GM18870 (cell line): Measurements from ENCODE around the gene B9D2.
"Not testable (repeated sequence)": the region's sequence is repeated elsewhere in the genome, so short reads cannot be mapped to it uniquely, and the experiment has no call there.

Experiments used
- ATAC-seq: cut with Tn5 transposase; IDR thresholded peaks from one replicate; pipeline ENCODE4 v1.9.1; 2021; ENCODE audit warnings: moderate library complexity; ENCODE audit not compliant: unreplicated experiment

The B9D2 gene

DNA sequence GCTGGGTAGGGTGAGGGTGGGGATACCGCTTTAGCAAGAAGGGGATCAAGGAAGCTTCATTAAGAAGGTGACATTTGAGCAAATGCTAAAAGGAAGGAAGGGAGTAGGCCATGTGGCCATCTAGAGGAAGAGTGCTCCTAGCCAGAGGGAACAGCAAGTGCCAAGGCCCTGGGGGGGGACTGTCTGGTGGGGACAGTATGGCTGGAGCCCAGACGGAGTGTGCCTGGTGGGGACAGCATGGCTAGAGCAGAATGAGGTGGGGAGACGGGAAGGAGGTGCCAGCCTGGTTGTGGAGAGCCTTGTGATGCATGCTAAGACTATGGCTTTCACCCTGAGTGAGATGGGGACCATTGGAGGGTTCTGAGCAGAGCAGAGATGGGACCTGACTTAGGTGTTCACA lies 8.1 kb downstream of the B9D2 start:
- no peak for ATAC-seq

DNA sequence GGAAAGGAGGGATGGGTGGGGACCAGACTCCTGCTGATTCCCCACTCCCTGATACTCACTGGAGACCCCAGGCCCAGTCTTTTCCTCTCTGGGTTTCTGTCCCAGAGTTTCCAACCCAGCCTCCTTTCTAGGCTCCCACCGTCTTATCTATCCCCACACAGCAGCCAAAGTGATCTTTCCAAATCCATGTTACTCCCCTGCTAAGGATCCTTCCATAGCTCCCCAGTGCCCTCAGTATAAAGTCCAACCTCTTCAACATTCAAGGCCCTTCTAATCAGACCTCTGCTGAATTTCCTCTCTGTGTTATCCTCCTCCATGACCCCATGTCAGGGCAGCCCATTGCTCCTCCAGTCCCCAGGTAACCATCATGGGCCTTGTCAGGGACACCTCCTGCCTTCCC lies 8.9 kb downstream of the B9D2 start:
- no peak for ATAC-seq

DNA sequence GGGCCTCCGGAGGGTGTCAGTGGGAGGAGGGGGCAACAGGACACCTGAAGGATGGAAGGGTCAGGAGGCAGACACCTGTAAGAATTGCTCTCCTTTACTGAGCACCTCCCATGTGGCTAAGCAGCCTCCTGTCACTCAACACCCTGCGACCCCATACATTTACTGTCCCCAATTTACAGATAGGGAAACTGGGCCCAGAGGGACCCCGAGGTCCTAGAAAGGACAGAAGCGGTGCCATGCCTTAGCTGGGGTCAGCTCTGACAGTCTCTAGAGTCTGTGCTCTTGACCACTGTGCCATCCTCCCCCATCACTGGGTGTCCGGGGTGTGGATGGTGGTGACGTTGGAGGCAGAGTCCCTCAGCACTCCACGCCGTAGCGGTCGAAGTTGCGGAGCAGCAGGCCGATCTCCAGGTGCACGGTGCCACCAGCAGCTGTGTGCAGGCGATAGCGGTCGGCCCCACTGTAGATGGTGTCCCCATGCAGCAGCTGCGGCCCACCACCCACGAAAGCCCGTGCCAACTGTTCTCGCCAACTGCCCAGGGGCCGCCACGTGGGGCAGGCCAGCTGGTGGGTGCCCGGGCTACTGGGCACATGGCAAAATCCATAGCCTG lies 9.5 kb downstream of the B9D2 start:
- no peak for ATAC-seq

DNA sequence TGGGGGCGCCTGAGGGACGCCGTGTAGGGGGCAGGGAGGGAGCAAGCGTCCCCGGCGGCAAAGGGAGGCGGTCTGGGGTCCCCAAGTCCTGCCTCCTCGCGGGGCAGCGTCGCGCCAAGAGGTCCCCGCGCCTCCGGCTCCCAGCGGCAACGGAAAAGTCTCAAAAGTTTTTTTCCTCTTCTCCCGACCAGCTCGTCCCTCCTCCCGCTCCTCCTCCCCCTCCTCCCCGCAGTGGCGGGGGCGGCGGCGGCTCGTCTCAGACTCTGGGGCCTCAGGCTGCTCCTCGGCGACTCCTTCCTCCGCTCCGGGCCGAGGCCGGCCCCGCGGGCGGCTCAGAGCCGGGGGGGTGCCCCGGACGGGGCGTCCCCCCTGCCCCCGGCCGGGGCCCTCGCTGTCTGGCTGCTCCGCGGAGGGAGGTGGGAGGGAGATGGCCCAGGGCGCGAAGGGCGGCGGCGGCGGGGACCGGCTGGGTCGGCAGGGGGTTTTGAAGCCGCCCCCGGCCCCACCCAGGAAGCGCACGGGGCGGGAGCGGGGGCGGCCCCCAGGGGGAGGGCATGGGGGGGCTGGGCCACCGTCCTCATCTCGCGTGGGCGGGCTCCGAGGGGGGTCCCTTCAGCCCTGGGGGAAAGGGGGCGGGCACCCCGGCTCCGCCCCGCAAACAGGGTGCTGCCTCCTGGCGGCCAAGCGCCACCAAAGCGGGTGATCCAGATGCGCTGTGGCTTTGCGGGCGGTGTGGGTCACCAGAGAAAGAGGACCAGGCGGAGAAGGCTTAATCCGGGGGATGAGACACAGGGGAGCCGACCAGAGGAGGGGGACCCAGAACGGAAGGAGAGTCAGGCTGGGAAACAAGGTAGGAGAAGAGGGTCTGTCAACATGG lies 10.2 kb downstream of the B9D2 start, which contains the start of gene TGFB1:
Gene TGFB1 (minus strand): TSS at position 457 of the 877 bp plus-strand sequence. CDS start 878 bp downstream, outside the sequence.
- no peak for ATAC-seq

DNA sequence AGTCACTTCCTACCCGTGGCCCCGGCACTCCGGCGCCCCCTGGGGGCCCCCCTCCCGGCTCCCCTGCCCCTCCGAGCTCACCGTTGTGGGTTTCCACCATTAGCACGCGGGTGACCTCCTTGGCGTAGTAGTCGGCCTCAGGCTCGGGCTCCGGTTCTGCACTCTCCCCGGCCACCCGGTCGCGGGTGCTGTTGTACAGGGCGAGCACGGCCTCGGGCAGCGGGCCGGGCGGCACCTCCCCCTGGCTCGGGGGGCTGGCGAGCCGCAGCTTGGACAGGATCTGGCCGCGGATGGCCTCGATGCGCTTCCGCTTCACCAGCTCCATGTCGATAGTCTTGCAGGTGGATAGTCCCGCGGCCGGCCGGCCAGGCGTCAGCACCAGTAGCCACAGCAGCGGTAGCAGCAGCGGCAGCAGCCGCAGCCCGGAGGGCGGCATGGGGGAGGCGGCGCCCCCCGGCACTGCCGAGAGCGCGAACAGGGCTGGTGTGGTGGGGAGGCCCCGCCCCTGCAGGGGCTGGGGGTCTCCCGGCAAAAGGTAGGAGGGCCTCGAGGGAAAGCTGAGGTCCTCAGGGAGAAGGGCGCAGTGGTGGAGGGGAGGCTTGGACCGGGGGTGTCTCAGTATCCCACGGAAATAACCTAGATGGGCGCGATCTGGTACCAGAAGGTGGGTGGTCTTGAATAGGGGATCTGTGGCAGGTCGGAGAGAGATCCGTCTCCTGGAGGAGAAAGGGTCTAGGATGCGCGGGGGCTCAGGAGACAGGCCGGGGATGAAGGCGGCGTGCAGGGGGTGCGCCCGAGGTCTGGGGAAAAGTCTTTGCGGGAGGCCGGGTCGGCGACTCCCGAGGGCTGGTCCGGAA lies 11.1 kb downstream of the B9D2 start:
- no peak for ATAC-seq

DNA sequence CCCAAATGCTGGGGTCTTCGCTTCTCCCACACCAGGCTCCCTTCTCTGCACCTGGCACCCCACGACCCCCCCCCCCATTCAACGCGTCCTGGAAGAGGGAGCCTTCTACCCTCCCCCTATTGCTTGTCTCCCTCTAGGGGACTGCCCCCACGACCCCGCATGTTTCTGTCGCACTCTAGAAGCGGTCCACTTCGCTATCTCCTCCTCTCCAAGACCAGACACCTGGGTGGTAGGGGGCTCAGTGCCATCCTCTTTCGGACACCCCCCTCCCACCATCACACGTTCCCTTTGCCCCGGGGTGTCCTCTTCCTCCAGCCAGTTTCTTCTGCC lies 11.7 kb downstream of the B9D2 start:
- ATAC-seq, result no peak

DNA sequence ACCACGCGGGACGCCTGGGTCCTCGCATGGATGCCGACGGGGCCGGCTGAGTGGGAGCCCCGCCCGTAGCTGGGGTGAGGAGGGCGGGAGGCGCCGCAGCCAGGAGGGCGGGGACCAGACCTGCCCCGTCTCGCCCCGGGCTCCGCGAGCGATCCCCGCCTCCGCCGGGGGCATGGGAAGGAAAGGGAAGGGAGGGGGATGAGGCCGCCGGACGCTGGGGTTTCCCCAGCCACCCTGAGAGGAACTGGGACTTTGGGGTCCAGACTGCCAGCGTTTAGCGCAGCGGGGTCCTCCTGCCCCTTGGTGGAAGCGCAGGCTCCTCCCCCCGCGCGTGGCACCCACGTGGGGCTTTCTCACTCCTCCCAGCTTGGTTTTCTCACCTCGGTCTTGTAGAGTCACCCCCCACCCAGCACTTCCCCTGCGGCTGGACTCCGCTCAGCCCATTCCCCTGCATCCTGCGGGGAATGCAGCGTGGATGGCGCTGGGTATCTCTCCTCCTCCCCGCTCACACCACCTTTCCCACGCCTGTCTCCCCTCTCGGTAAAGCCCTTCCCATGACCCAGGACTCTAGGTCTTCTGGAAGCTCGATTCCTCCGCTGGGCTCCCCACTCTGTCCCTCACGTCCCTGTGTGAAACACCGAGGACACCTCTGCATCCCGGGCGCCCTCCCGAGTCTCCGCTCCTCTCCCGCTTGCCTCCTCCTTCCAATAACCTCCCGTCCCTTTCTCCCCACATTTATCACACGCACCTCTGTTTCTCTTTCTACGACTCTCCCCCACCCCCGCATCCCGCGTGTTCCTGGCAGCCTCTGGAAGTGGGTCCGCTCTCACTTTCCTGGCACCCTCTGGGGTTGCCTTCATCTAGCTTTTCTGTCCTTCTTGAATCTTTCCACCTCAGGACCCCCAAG lies 12.4 kb downstream of the B9D2 start:
- ATAC-seq, result peak; percentile 38

DNA sequence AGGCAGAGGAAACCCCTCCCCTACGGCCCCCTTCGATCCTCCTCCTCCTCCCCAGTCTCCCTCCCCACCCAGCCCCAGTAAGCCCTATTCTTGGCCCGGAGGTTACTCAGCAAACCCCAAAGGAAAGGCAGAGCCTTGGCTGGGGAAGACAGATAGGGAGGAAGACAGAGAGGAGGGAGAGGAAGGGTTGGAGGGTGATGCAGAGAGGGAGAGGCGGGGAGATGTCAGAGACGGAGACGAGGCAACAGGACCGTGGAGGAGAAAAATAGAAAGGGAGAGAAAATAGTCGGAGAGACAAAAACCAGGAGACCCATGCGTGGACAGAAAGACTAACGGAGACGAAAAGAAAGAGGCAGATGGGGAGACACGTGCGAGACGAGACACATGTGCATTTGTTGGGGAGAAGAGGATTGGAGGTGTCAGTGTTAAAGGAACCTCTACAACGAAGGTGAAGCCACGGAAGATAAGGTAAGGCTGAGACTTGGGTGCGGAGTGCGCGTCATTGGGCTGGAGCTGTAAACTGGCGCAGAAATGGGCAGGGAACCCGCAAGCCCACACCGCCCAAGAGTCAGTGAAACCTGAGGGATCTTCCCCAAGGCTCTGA lies 13.1 kb downstream of the B9D2 start:
- ATAC-seq, result no peak

DNA sequence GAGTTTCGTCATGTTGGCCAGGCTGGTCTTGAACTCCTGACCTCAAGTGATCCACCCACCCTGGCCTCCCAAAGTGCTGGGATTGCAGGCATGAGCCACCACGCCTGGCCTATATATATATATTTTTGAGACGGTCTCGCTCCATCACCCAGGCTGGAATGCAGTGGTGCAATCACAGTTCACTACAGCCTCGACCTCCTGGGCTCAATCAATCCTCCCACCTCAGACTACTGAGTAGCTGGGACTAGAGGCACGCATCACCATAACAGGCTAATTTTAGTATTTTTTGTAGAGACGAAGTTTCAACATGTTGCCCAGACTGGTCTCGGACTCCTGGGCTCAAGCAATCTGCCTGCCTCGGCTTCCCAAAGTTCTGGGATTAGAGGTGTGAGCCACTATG lies 17.0 kb downstream of the B9D2 start:
- not testable (repeated sequence) for ATAC-seq

DNA sequence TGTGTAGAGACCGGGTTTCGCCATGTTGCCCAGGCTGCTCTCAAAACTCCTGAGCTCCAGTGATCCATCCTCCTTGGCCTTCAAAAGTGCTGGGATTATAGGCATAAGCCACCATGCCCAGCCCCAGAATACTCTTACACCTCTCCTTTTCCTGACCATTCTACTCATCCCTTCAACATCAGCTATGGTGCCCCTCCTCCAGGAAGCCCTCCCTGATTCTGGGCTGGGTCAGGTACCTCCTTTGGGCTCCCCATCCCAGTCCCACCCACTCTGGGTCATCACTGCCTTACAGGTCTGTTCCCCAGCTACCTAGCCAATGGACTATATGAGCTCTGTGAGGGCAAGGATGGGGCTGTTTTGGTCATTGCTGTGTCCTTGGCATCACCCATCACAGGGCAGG lies 19.8 kb downstream of the B9D2 start:
- no peak for ATAC-seq

DNA sequence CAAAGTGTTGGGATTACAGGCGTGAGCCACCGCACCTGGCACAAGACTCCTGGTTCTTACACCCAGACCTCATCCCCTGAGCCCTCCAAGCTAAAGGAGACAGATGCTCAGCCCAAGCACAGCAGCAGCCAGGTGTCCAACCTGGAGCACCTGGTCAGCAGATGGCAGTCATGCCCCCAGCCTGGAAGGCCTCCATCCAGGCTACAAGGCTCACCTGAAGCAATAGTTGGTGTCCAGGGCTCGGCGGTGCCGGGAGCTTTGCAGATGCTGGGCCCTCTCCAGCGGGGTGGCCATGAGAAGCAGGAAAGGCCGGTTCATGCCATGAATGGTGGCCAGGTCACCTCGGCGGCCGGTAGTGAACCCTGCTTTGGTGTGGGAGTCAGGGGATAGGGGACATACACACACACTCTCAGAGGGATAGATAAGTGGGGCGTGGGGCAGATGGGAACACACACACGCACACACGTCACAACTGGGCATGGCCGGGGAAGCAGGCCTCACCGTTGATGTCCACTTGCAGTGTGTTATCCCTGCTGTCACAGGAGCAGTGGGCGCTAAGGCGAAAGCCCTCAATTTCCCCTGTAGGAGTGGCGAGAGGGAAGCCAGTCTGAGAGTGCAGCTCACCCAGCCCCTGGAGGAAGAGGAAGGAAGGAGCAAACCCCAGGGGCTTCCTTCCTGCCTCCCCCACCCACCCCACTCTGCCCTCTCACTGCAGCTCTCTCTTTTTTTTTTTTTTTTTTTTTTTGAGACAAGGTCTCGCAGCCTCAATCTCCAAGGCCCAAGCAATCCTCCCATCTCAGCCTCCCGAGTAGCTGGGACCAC lies 22.1 kb downstream of the B9D2 start:
- ATAC-seq, result no peak

DNA sequence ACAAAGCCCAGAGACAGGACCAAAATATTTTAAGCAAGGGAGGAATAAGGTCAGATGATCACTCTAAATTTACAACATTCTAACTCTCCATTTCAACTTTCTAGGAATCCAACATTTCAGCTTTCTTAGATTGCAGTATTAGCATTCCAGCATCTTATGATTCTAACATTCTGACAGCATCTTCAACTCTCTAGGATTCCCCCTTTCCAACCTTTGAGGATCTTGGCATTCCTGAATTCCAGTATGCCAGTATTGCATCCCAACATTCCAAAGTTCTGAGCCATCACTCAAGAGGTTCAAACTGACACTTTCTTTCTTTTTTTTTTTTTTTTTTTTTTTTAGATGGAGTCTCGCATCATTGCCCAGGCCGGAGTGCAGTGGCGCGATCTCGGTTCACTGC lies 24.0 kb downstream of the B9D2 start:
- no peak for ATAC-seq

DNA sequence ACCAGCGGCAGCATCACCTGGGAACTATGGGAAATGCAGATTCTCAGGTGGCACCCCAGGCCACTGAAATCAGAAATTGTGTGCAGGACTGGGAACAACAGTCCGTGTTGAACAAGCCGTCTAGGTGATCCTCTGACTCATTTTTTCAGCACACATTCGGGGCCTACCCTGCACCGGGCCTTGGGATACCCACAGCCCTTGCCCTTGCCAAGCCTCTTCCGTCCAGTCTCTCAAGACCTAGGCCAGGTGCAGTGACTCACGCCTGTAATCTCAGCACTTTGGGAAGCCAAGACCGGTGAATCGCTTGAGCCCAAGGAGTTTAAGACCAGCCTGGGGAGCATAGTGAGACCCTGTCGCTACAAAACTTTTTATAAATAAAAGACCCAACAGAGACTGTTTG lies 28.5 kb downstream of the B9D2 start:
- no peak for ATAC-seq

DNA sequence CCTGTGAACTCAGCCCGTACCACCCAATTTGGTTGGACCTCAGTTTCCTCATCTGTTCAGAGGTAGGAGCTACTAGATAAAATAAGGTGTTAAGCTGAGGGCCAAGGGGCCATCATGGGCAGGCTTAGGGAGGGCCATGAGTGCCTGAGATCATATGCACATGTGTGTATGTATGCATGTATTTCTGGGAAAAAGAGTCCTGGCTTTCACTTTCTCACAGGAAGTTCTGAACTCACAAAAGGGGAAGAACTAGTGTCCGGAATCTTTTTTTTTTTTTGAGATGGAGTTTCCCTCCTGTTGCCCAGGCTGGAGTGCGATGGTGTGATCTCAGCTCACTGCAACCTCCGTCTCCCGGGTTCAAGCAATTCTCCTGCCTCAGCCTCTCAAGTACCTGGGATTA lies 29.2 kb downstream of the B9D2 start:
- no peak for ATAC-seq

DNA sequence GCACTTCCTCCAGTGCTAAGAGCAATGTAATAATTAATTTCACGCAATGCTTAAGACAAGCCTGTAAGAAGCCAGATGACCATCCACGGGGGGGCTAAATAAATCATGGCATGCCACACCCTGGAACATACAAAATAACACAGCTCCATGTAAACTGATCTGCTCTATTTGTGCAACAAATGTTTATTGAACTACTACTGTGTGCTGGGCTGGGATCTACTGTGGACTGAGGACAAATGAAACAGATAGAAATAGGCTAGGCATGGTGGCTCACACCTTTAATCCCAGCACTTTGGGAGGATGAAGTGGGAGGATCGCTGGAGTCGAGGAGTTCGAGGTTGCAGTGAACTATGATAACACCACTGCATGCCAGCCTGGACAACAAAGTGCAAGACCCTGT lies 31.5 kb downstream of the B9D2 start:
- ATAC-seq, result no peak

DNA sequence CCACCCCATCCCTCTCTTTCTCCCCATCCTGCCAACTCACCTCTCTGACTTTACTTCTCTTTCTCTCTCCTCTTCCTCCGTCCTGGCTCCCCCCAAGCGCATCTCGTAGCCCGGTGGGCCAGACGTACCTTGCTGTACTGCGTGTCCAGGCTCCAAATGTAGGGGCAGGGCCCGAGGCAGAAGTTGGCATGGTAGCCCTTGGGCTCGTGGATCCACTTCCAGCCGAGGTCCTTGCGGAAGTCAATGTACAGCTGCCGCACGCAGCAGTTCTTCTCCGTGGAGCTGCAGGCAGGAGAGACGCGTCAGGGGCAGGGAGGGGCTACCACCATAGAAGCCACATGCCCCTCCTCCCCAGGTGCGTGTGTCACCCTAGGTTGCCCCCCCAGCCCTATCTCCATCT lies 31.9 kb downstream of the B9D2 start:
- ATAC-seq, result no peak

DNA sequence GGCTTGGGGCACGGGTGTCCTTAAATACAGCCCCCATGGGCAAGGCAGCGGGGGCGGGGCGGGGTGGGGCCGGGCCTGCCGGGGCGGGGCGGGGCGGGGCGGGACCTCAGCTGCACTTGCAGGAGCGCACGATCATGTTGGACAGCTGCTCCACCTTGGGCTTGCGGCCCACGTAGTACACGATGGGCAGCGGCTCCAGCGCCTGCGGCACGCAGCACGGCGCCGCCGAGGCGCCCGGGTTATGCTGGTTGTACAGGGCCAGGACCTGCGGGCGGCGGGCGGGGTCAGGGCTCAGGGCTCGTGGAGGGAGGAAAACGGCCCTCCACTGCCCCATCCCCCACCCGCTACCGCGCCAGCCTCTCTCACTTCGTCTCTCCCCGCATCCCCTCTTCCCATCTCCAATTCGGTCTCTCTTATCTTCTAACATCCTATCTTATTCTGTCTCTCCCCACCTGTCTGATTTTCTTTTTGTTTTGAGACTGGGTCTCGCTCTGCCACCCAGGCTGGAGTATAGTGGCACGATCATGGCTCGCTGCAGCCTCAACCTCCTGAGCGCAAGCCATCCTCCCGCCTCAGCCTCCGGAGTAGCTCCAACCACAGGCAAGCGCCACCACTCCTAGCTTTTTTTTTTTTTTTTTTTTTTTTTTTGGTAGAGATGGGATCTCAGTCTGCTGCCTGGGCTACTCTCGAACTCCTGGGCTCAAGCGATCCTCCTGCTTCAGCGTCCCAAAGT lies 32.8 kb downstream of the B9D2 start:
- no peak for ATAC-seq

DNA sequence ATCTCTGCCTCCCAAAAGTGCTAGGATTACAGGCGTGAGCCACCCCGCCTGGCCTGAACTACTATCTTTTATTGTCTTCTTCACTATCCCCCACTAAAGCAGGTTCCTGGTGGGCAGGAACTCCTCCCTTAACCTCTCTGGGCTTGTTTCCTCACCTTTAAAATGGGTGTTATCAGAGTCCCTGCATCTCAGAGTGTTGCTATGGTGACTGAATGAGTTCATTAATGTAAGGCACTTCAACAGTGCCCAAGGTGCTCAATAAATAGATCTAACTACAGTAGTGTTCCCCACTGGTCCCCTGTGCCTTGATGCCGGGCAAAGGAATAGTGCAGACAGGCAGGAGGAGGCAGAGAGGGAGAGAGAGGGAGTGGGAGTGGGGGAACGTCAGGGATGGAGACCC lies 33.5 kb downstream of the B9D2 start:
- no peak for ATAC-seq

DNA sequence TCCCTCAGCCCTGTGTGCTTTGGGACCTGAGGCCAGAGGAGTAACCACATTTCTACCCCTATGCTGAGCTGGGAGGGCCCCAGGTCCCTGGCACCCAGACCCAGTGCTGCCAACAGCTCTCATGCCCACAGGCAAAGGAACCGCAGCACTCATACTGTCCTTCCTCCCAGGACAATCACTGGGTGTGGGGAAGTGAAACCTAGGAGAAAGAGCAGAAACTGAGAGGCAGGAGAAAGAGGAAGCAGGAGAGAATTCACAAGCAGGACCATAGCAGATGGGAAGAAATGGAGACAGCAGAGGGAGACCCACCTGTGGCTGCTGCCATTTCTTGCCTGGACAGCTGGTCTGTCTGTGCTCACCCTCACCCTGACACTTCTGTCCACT lies 35.1 kb downstream of the B9D2 start:
- ATAC-seq, result no peak
